Bronchial epithelial cell (primary cell): ENCODE results near the gene CIITA. TPM values are rescaled to one million over a fixed set of nuclear protein-coding genes. Genes with fewer than 3 reads are reported as not detected.
"Not testable (repeated sequence)": the region's sequence is repeated elsewhere in the genome, so short reads cannot be mapped to it uniquely, and the experiment has no call there.

Experiments used
- DNase-seq: peaks from one replicate; pipeline ENCODE4 v3.0.0-alpha.2; 2010; ENCODE audit warnings: low read depth
- FAIRE-seq: peaks from 2 replicates; lab custom pipeline; 2011; peaks lifted over from hg19 to GRCh38; lab: Jason Lieb, UNC
- H3K27me3 ChIP-seq: 2 replicates; pipeline ENCODE4 v1.5.1; 2011; ENCODE audit warnings: low read length; ENCODE audit not compliant: control insufficient read depth, insufficient read depth
- H3K36me3 ChIP-seq: 2 replicates; pipeline ENCODE4 v1.5.1; 2011; ENCODE audit warnings: low read length; ENCODE audit not compliant: control insufficient read depth, insufficient read depth
- H3K4me3 ChIP-seq: 2 replicates; pipeline ENCODE4 v1.5.1; 2011; ENCODE audit warnings: mild to moderate bottlenecking, low read depth, low read length, control low read depth
- CTCF ChIP-seq: IDR thresholded peaks from 2 replicates; pipeline ENCODE4 v1.5.1; 2011; ENCODE audit warnings: mild to moderate bottlenecking, moderate library complexity, low read length, control low read depth, inconsistent platforms; ENCODE audit not compliant: insufficient read depth, severe bottlenecking
- total RNA-seq: library from RNA; depleted of rRNA; stranded (reverse); fragments of >200 nt; gene quantifications from 2 replicates; pipeline ENCODE4 v1.2.1, GENCODE V29; 2014

Gene CIITA
- total RNA-seq, 1 donor from 2014 or later = not detected

- H3K4me3 ChIP-seq = peak overlapping the region; percentile 58
- H3K27me3 ChIP-seq = no peaks in the 10 kb centered on the region
- no peak for FAIRE-seq
- no peaks in the 10 kb centered on the region for H3K36me3 ChIP-seq
- no peak for DNase-seq
- no peak for TF ChIP-seq CTCF
These were observed 64.3 kb downstream of the CIITA start for GRCh38 chr16:10941127-10941933.

- not testable (repeated sequence) for H3K36me3 ChIP-seq, FAIRE-seq, H3K27me3 ChIP-seq, DNase-seq
- peak overlapping the region; percentile 58 for H3K4me3 ChIP-seq
These were observed 64.9 kb downstream of the CIITA start for GRCh38 chr16:10941935-10942351.

- DNase-seq (peak; percentile 73), FAIRE-seq (no peak)
- H3K4me3 ChIP-seq = peak within 1 kb of the TSS; percentile 58
- TF ChIP-seq CTCF = no peak
- no peaks in the 10 kb centered on the region for H3K27me3 ChIP-seq
- H3K36me3 ChIP-seq = no peaks in the 10 kb centered on the region
These were observed 65.5 kb downstream of the CIITA start, which contains the start of gene DEXI for GRCh38 chr16:10942352-10943063. Gene DEXI, minus strand, starts transcription at chr16:10942468. Its CDS starts 463 bp downstream, at chr16:10942005.

- DNase-seq (no peak), FAIRE-seq (no peak)
- Histone ChIP-seq H3K27me3 (no peaks in the 10 kb centered on the region), H3K4me3 (no peak overlapping the region), H3K36me3 (no peaks in the 10 kb centered on the region)
- no peak for TF ChIP-seq CTCF
These were observed 66.0 kb downstream of the CIITA start for GRCh38 chr16:10943064-10943353.

GRCh38 chr16:10944249-10945064, 67.5 kb downstream of the CIITA start, which contains the start of gene CLEC16A:
Gene CLEC16A, plus strand, starts transcription at chr16:10944564. Its CDS starts 154 bp downstream, at chr16:10944718.
- Histone ChIP-seq H3K27me3 (no peaks in the 10 kb centered on the region), H3K36me3 (no peaks in the 10 kb centered on the region), H3K4me3 (peak within 1 kb of the TSS; percentile 86)
- peak; percentile 92 for DNase-seq
- TF ChIP-seq CTCF = no peak
- FAIRE-seq = no peak
